Measurements from ENCODE around the gene LSM7.

LSM7 gene

DNA sequence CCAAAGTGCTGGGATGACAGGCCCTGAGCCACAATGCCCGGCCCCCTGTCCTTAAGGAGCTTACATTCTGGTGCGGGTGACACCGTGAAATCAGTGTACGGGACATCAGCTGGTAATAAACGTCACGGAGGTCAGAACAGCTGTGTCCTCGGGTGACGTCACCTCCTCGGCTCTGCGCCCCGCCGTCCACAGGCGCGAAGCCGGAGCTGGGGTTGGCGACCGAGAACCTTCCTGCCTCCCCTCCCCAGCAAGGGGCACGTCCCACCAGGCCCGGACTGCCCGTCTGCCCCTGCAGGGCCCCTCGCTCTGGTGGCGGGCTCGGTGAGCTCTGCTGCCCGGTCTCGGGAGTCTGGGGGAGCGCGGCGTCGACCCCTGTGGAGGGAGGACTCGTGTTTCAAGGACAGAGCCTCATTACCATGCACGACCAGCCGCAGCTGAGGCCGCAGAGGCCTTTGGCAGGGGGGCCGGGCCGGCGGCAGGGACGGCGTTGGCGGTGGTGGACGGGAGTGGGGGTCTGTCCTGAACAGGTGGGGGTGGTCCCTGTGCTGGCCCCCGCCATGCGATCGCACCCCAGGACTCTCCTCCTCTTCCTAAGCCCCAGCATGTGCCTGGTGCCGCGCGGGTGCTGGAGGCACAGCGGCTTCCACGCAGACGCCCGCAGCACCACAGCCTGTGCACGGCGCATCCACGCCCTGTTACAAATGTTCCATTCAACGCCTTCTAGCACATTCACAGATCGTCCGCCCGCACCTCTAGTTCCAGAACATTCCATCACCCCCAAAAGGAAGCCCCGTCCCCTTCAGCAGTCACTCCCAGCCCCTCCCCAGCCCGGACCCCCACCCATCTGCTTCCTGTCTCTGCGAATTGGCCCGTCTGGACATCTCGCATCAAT is 25.8 kb downstream of the LSM7 start:
- POLR2A ChIA-PET (ENCODE audit: low non-redundant PET): interaction anchor here (0.7 kb wide), 1 partner anchor 129 kb away, joined by 3 read pairs; no protein-coding TSS in a partner anchor
- CTCF ChIA-PET: interaction anchor here (0.6 kb wide), 1 partner anchor 79 kb away, joined by 3 read pairs; no protein-coding TSS in a partner anchor
- DNase-seq (ENCODE audit: low spot score): no peak
- TF ChIP-seq, protein P1, sequence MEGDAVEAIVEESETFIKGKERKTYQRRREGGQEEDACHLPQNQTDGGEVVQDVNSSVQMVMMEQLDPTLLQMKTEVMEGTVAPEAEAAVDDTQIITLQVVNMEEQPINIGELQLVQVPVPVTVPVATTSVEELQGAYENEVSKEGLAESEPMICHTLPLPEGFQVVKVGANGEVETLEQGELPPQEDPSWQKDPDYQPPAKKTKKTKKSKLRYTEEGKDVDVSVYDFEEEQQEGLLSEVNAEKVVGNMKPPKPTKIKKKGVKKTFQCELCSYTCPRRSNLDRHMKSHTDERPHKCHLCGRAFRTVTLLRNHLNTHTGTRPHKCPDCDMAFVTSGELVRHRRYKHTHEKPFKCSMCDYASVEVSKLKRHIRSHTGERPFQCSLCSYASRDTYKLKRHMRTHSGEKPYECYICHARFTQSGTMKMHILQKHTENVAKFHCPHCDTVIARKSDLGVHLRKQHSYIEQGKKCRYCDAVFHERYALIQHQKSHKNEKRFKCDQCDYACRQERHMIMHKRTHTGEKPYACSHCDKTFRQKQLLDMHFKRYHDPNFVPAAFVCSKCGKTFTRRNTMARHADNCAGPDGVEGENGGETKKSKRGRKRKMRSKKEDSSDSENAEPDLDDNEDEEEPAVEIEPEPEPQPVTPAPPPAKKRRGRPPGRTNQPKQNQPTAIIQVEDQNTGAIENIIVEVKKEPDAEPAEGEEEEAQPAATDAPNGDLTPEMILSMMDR (conservative IDR thresholded peaks at IDR 0.05; ENCODE audit: low read depth): no peak
- H3K27ac ChIP-seq: no peak overlapping the region

DNA sequence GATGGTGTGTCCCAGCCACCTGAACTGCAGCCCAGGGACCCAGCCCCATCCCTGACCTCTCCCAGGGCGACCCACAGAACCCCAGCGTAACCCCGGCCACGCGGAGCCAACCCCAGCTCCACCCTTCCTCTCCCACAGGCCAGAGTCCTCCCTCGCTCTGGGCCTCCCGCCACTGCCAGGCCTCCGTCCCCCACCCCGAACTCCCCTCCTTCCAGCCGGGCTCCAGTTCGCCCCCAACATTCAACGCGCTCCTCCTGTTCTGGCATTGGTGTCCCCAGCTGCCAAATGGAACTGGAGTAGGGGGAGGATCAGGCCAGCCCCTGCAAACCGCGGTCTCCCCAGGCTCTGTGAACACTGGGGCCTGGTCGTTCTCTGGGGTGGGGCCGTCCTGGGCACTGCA is 27.9 kb downstream of the LSM7 start:
- CTCF ChIA-PET: no interaction called here
- POLR2A ChIA-PET (ENCODE audit: low non-redundant PET): no interaction called here
- H3K27ac ChIP-seq: no peak overlapping the region
- no peak for DNase-seq (ENCODE audit: low spot score)
- TF ChIP-seq, protein P1 (conservative IDR thresholded peaks at IDR 0.05; ENCODE audit: low read depth): no peak

DNA sequence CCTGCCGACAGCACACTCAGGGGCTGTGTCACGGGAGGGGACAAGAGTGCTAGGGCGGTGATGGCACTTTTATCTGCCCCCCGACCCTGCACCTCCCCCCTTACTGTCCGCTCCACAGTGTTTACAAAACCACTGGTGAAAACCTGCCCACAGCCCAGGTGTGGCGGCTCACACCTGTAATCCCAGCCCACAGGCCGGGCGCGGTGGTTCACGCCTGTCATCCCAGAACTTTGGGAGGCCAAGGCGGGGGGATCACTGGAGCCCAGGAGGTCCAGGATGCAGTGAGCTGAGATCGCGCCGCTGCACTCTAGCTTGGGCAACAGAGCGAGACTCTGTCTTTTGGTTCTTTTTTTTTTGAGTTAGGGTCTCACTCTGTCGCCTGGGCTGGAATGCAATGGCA is 32.2 kb downstream of the LSM7 start:
- no peak overlapping the region for H3K27ac ChIP-seq
- TF ChIP-seq, protein P1 (conservative IDR thresholded peaks at IDR 0.05; ENCODE audit: low read depth): no peak
- CTCF ChIA-PET: no interaction called here
- no peak for DNase-seq (ENCODE audit: low spot score)
- POLR2A ChIA-PET (ENCODE audit: low non-redundant PET): no interaction called here

DNA sequence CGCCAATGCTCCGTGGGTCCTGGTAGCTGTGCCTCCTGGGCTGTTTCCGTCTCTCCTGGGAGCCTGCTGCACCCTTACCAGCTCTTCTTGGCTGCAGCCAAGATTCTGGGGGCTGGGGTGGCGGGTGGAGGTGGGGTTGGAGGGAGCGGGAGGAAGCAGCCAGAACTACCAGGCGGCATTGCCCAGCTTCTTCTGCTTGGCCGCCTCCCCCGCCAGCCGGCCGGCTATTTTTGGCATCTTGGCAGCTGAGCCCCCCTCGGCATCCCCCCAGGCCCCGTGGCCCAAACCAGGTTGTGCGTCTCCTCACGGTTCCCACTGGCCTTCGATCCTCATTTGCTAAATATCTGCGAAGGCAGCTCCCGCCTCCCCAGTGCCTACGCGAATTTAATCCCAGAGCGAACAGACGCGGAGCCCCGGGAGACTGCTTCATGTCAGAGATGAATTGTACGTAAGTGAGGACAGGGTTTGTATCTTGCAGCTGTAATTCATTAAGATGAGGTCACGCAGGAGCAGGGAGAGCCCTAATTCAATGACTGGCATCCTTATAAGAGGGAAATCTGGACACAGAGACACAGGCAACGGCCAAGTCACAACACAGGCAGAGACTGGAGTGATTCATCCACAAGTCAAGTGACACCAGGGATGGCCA is 33.6 kb downstream of the LSM7 start:
- CTCF ChIA-PET: interaction anchor here (0.6 to 0.7 kb wide), 2 partner anchors 306 to 814 kb away, joined by 3 read pairs; no protein-coding TSS in a partner anchor
- DNase-seq (ENCODE audit: low spot score): no peak
- POLR2A ChIA-PET (ENCODE audit: low non-redundant PET): interaction anchor here (0.5 to 0.6 kb wide), 3 partner anchors 8 to 17 kb away, joined by 3 to 8 read pairs (median 6); no protein-coding TSS in a partner anchor
- TF ChIP-seq, protein P1 (conservative IDR thresholded peaks at IDR 0.05; ENCODE audit: low read depth): no peak
- H3K27ac ChIP-seq: no peak overlapping the region

DNA sequence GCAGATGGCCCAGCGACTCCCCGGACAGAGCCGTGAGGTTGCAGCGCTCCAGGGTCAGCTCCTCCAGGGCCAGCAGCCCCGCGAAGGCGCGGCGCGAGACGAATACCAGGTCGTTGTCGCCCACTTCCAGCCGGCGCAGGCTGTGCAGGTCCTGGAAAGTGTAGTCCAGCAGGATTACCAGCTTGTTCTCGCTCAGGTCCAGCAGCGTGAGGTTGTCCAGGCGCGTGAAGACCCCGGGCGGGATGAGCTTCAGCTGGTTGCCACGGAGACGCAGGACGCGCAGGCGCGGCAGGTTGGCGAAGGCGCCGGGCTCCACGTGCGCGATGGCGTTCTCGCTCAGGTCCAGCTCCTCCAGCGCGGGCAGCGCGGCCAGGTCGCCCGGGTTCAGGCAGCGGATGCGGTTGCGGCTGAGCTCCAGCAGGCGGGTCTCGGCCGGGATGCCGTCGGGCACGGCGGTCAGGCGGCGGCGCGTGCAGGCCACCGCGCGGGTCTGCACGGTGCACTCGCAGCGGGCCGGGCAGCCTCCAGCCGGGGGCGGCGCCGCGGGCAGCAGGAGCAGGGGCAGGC is 37.1 kb downstream of the LSM7 start:
- ChIA-PET POLR2A (ENCODE audit: low non-redundant PET) (no interaction called here), CTCF (interaction anchor here (0.6 kb wide), 1 partner anchor 24 kb away, joined by 7 read pairs; no protein-coding TSS in a partner anchor)
- TF ChIP-seq, protein P1 (conservative IDR thresholded peaks at IDR 0.05; ENCODE audit: low read depth): no peak
- DNase-seq (ENCODE audit: low spot score): no peak
- no peak overlapping the region for H3K27ac ChIP-seq

DNA sequence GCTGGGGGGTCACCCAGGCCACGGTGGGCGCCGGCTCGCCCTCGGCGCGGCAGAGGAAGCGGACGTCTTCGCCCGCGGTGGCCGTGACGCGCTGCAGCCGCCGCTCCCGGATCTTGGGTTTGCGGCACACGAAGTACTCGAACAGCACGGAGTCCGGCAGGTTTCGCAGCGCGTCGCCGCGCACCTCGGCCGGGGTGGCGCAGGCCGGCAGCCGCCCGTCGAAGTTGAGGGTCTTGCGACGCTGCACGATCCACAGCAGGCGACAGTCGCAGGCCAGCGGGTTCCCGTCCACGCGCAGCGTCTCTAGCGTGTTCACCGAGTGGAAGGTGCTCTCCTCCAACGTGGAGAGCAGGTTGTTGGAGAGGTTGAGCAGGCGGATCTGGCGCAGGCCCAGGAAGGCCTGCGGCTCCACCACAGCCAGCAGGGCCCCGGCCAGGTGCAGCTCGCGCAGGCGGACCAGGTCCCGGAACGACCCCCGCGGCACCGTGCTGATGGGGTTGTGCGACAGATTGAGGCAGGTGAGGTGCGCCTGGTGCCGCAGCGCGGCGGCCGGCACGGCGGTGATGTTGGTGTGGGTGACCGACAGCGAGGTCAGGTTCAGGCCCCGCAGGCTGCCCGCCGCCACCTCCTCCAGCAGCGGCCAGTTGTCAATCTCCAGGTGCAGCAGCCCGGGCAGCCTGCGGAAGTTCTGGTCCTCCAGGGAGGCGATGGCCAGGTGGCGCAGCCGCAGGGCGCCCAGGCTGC is 37.8 kb downstream of the LSM7 start:
- POLR2A ChIA-PET (ENCODE audit: low non-redundant PET): no interaction called here
- H3K27ac ChIP-seq: no peak overlapping the region
- no peak for DNase-seq (ENCODE audit: low spot score)
- TF ChIP-seq, protein P1 (conservative IDR thresholded peaks at IDR 0.05; ENCODE audit: low read depth): no peak
- CTCF ChIA-PET: no interaction called here
